ENCODE results near the gene TTC28.

TTC28 gene

DNA sequence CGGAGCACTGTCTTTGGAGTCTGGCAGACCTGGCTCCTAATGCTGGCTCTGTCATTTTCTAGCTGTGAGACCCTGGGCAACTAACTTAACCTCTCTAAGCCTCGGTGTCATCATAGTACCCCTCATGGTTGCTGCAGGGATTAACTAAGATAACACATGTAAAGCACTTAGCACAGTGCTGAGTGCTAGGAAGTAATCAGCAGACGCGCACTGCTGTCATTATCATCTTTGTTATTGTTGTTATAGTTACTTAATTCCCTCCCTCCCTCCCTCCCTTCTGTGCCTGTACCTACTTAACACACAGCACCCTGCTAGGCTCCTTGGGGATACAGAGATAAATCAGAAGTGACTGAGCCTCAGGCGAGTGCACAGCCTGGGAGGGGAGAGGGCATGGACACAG, 655.9 kb downstream of the TTC28 start:
- H3K4me3 ChIP-seq (ENCODE audit: low read depth, low read length), result no peak overlapping the region
- no peak for DNase-seq (ENCODE audit: low read depth)
- TF ChIP-seq, protein P1, sequence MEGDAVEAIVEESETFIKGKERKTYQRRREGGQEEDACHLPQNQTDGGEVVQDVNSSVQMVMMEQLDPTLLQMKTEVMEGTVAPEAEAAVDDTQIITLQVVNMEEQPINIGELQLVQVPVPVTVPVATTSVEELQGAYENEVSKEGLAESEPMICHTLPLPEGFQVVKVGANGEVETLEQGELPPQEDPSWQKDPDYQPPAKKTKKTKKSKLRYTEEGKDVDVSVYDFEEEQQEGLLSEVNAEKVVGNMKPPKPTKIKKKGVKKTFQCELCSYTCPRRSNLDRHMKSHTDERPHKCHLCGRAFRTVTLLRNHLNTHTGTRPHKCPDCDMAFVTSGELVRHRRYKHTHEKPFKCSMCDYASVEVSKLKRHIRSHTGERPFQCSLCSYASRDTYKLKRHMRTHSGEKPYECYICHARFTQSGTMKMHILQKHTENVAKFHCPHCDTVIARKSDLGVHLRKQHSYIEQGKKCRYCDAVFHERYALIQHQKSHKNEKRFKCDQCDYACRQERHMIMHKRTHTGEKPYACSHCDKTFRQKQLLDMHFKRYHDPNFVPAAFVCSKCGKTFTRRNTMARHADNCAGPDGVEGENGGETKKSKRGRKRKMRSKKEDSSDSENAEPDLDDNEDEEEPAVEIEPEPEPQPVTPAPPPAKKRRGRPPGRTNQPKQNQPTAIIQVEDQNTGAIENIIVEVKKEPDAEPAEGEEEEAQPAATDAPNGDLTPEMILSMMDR (IDR thresholded peaks at IDR 0.05; ENCODE audit: low read depth, low read length, missing control alignments), result no peak

DNA sequence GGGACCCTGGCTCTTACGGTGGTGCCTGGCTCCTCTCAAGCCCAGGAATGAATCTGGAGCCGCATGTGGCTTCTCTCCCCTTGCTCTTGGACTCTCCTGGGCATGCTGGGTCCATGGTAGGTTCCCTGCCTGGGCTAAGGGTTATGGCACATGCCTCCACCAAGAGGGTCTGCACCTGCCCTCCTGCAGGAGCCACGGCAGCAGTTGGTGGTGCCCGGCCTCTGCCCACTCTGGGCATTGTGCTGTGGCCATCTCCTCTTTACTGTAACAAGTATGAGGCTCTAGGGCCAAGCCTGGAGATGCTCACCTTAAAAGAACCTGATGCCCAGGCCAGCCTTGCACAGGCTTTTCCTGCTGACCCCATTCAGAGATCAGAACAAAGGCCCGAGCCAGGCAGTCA, 656.6 kb downstream of the TTC28 start:
- DNase-seq (ENCODE audit: low read depth), result no peak
- TF ChIP-seq, protein P1 (IDR thresholded peaks at IDR 0.05; ENCODE audit: low read depth, low read length, missing control alignments), result no peak
- H3K4me3 ChIP-seq (ENCODE audit: low read depth, low read length), result no peak overlapping the region

DNA sequence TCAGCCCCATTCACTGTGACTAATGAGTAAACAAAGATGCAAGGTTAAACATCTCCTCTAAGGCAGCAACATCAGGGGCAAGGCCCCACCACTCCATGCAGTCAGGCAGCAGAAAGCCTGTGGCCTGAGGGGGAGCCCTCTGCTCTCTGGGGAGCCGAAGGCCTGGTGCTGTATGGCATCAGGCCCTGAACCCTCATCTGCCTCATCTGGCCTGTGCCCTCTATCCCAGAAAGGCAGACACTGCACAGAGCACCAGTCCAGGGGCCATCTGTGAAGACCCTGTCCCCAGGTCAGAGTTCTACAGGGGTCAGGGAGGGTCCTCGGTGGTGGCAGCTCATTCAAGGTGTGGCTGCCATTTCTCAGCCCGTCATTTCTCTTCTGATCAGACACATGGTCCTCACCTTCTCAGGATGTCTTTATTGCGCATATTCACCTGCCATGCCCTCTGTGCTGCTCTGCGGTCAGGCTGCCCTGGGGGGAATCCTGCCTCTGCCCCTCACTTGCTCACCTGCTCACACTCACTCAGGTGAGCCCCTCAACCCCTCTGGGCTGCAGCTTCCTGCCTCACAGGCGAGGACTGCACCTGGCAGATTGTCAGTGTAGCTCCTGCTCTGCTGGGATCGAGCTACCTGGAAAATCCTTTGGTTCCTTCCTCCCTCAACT, 657.5 kb downstream of the TTC28 start:
- DNase-seq (ENCODE audit: low read depth), result no peak
- TF ChIP-seq, protein P1 (IDR thresholded peaks at IDR 0.05; ENCODE audit: low read depth, low read length, missing control alignments), result no peak
- H3K4me3 ChIP-seq (ENCODE audit: low read depth, low read length), result no peak overlapping the region

DNA sequence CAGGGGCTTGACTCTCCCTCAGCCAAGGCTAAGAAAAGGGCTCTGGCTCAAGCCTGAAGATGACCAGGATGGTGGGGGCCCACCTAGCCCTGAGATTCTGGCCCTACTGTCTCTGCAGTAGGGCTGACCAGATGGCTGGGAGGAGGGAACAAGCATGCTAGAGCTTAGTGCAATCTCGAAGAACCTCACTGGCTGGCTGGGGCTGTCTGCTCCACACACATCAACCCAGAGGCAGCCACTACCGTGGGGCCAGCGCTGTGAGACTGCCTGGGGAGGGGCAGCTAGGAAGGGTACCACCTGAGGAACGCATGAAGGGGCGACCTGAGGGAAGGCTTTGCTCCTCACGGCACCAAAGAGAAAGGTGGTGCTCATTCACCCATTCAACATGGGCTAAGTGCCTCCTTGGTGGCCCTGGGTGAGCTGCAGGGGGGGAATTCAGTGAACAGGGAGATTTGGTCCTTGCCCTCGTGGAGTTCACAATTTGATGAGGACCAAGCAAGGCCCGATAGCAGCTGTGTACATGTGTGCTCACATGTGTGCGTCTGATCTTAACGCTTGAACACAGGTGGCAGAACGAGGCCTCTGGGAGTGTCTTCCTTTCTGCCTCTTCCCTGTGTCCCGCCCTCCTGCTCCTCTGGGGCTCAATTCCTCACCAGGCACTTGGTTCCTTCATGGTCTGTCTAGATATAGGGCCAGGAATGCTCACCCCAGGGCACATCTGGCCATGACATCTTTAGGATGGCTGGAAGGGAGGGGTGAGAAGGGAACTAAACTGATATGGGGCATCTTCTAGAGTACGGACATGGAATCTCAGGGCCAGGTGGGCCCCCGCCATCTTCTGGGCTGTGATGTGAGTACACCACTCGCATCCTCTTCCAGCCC, 658.3 kb downstream of the TTC28 start:
- TF ChIP-seq, protein P1 (IDR thresholded peaks at IDR 0.05; ENCODE audit: low read depth, low read length, missing control alignments), result no peak
- no peak overlapping the region for H3K4me3 ChIP-seq (ENCODE audit: low read depth, low read length)
- DNase-seq (ENCODE audit: low read depth), result no peak

DNA sequence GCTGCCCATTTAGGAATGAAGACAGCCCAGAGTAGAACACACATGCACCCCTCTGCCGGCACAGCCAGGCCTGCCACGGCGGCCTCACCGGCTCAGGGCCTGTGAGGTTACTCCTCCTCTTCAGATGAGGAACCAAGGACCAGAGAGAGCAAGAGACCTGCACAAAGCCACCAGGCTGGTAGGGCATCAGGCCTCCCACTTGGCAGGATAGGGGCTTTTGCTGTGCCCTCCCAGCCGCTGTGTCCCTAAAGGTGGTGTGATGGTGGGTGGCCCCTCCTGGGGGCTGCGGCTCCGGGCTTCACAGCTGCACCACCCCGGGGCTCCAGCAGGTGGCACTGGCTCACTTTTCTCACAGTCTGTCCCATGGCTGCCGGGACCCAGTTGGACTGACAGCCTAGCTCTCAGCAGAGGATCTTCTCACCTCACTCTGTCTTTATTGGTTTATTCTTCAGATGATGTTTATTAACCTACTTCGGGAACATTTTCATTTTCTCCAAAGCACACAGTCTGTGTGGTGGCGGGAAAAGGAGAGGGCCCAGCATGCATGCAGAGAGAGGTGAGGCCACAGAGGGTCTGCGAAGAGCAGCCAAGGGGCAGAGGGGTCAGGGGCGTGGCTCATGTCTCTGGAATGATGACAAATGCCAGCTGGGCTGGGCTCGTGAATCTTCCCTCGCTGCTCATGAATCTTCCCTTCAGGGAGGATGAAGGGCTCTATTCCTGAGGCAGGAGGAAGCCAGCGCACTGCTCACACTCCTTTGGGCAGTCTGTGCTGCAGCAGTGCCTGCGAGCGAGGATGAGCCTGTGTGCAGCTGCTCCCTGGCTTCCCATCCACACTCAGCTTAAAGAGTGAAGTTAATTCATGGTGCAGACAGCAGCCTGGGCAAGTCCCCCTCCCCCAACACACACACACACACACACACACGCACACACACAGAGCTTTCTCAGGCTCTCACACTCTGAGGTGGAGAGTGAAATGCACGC, 659.5 kb downstream of the TTC28 start:
- DNase-seq (ENCODE audit: low read depth), result no peak
- H3K4me3 ChIP-seq (ENCODE audit: low read depth, low read length), result no peak overlapping the region
- TF ChIP-seq, protein P1 (IDR thresholded peaks at IDR 0.05; ENCODE audit: low read depth, low read length, missing control alignments), result peak; percentile 94

DNA sequence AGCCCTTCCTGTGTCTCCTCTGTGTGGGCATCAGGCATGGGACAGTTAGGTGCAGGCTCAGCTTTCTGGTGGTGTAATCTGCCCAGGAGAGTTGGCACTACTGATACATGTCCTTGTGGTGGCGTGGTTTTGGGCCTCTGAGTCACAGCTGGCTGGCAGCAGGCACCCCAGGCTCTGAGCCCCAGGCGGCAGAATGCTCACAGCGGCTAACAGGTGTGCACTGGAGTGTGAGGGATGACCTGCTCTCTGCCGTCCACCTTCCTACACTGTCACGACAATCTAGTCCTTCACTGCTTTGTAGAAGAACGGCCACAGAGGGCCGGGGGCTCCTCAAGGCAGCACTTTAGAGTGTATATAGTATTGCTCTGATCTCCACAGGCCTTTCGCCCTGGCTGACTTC, 660.3 kb downstream of the TTC28 start:
- no peak for DNase-seq (ENCODE audit: low read depth)
- TF ChIP-seq, protein P1 (IDR thresholded peaks at IDR 0.05; ENCODE audit: low read depth, low read length, missing control alignments), result no peak
- no peak overlapping the region for H3K4me3 ChIP-seq (ENCODE audit: low read depth, low read length)
